IPS-18c (cell line): ENCODE results near the gene LMX1A.

Experiments used
- H3K4me3 ChIP-seq: 2 replicates; pipeline ENCODE4 v1.7.0; 2013; ENCODE audit warnings: low read depth, mild to moderate bottlenecking, low read length, moderate library complexity; ENCODE audit not compliant: insufficient read depth
- H3K9me3 ChIP-seq: one replicate; pipeline ENCODE4 v1.6.1; 2013; ENCODE audit warnings: mild to moderate bottlenecking, low read length, moderate library complexity; ENCODE audit not compliant: control insufficient read depth, insufficient read depth

LMX1A gene

DNA sequence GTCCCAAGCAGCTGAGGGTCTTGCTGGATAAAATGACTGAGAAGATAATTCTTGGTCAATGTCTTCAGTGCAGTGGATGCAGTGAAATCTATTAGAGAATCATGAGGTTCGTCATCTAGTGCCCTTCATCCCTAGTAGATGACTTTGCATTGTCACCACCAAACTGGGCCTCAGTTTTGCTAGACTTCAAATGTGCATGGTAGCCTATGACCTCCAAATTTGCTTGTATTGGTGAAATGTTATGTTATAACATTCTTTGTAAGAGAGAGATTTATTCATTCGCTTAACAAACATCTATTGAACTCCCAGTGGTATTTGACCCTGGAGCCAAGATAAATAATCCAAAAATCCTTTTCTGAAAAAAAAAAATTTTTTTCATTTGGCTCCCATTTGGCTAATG is 183.8 kb downstream of the LMX1A start:
- no peak overlapping the region for H3K4me3 ChIP-seq
- H3K9me3 ChIP-seq = no peaks in the 10 kb centered on the region

DNA sequence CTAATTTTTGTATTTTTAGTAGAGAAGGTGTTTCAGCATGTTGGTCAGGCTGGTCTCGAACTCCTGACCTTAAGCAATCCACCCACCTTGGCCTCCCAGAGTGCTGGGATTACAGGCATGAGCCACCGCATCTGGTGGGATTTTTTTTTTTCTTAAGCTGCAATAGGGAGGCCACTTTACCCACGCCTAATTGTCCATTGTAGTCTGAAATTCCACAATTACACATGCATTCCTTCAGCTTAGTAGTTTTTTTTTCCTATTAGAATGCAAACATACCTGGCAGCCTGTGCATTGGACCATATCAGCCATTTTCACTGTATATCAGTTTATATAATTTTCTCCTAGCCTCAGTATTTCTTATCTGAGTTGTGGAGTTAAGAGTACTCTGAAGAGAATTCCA is 186.8 kb downstream of the LMX1A start:
- no peak overlapping the region for H3K4me3 ChIP-seq
- H3K9me3 ChIP-seq = no peaks in the 10 kb centered on the region

GRCh38 chr1:165169028-165169427 is 187.5 kb downstream of the LMX1A start:
- no peak overlapping the region for H3K4me3 ChIP-seq

DNA sequence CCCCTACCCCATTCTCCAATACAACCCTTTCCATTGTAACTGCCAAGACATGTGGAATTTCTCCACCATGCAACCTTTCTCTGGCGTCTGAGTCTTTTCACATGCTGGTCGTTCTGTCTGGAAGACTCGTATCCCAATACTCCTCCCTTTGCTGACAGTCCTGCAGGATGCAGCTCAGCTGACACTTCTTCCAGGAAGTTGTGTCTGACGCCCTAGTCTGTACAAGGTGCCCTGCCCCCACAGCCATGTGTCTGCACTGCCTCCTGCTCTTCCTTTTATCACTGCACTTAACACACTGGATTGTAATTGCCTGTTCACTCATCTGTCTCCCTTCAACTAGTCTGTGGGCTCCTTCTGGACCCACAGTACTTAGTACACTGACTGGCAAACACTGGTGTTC is 188.0 kb downstream of the LMX1A start:
- Histone ChIP-seq H3K9me3 (no peaks in the 10 kb centered on the region), H3K4me3 (no peak overlapping the region)

More at GRCh38 chr1:165169028-165169427, 187.5 kb downstream of the LMX1A start:
- no peaks in the 10 kb centered on the region for H3K9me3 ChIP-seq

- no peaks in the 10 kb centered on the region for H3K9me3 ChIP-seq
- no peak overlapping the region for H3K4me3 ChIP-seq
Observed at GRCh38 chr1:165162671-165163241, 193.8 kb downstream of the LMX1A start.

GRCh38 chr1:165161130-165161529 is 195.4 kb downstream of the LMX1A start:
- Histone ChIP-seq H3K4me3 (no peak overlapping the region), H3K9me3 (no peaks in the 10 kb centered on the region)

DNA sequence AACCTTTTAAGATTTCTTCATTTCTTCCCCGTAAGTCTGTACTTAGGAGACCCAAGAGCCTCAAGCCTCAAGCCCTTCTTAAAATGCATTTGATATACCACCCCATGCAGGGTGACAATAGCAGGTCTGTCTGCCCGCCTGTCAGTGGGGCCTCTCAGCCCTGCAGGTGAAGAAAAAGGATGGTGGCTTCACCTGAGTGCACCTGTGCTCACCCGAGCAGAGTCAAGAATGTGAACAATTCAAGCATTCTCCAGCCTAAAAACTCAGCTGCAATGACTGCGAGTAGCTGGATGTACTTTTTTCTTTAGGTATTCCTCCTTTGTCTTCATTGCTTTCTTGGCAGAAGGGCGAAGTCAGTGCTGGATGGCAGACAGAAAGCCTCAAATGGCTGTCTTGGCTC is 203.3 kb downstream of the LMX1A start:
- Histone ChIP-seq H3K4me3 (no peak overlapping the region), H3K9me3 (no peaks in the 10 kb centered on the region)

DNA sequence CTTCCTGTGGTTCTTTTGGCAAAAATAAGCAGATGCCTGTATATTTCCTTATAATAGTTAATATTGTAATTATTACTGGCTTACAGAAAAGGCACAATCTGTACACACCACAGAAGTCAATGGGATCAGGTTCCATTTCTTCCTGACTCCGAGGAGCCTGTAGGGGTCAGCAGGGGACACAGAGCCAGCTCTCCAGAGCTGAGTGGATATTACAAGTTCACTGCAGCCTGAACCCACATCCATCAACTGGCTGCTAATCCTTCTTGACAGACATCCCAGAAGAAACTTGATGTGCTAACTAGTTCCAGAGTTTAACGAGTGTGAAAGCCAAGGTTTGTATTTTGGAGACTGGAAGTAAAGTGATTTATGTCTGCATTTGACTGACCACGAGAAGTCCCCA is 203.8 kb downstream of the LMX1A start:
- no peak overlapping the region for H3K4me3 ChIP-seq
- no peaks in the 10 kb centered on the region for H3K9me3 ChIP-seq

GRCh38 chr1:165152109-165152508 is 204.4 kb downstream of the LMX1A start:
- Histone ChIP-seq H3K9me3 (no peaks in the 10 kb centered on the region), H3K4me3 (no peak overlapping the region)
